ENCODE measurements around the gene C11orf16.
"Not testable (repeated sequence)": the region's sequence is repeated elsewhere in the genome, so short reads cannot be mapped to it uniquely, and the experiment has no call there.

Gene C11orf16

GRCh38 chr11:8934742-8935488 lies 2.2 kb upstream of the C11orf16 start:
- no peak for DNase-seq

- no peak for DNase-seq
Observed at GRCh38 chr11:8933931-8934330, 1.2 kb upstream of the C11orf16 start.

GRCh38 chr11:8930456-8931175 lies 2.1 kb downstream of the C11orf16 start:
- DNase-seq, result no peak

GRCh38 chr11:8928981-8929615 lies 3.6 kb downstream of the C11orf16 start:
- DNase-seq, result no peak

- no peak for DNase-seq
Observed at GRCh38 chr11:8928205-8928604, 4.5 kb downstream of the C11orf16 start.

GRCh38 chr11:8927233-8927632 lies 5.5 kb downstream of the C11orf16 start:
- no peak for DNase-seq

GRCh38 chr11:8926236-8926635 lies 6.5 kb downstream of the C11orf16 start:
- no peak for DNase-seq

- DNase-seq, result no peak
Observed at GRCh38 chr11:8925711-8926110, 7.0 kb downstream of the C11orf16 start.

GRCh38 chr11:8922691-8923090 lies 10.1 kb downstream of the C11orf16 start:
- no peak for DNase-seq

- peak; percentile 82 for DNase-seq
Observed at GRCh38 chr11:8917157-8917825, 15.5 kb downstream of the C11orf16 start.

GRCh38 chr11:8914661-8915018 lies 18.1 kb downstream of the C11orf16 start:
- no peak for DNase-seq

- peak; percentile 57 for DNase-seq
Observed at GRCh38 chr11:8913961-8914660, 18.6 kb downstream of the C11orf16 start.

GRCh38 chr11:8911029-8911823 lies 21.5 kb downstream of the C11orf16 start, which contains the start of gene AKIP1:
AKIP1 (plus strand) TSS chr11:8911189; CDS start chr11:8911450, 261 bp downstream.
- peak; percentile 99 for DNase-seq

- DNase-seq, result no peak
Observed at GRCh38 chr11:8910649-8911026, 22.1 kb downstream of the C11orf16 start.

GRCh38 chr11:8908099-8908498 lies 24.6 kb downstream of the C11orf16 start:
- no peak for DNase-seq

GRCh38 chr11:8907116-8907515 lies 25.6 kb downstream of the C11orf16 start:
- no peak for DNase-seq

- no peak for DNase-seq
Observed at GRCh38 chr11:8905528-8906165, 27.1 kb downstream of the C11orf16 start.

- no peak for DNase-seq
Observed at GRCh38 chr11:8899119-8899753, 33.5 kb downstream of the C11orf16 start.

GRCh38 chr11:8891185-8891584 lies 41.6 kb downstream of the C11orf16 start:
- not testable (repeated sequence) for DNase-seq

- DNase-seq, result no peak
Observed at GRCh38 chr11:8886322-8886721, 46.4 kb downstream of the C11orf16 start.

- DNase-seq, result not testable (repeated sequence)
Observed at GRCh38 chr11:8881585-8881984, 51.2 kb downstream of the C11orf16 start.

All from femur (tissue), 1 donor.